ENCODE measurements around the gene RPRD1A. TPM values are rescaled to one million over a fixed set of nuclear protein-coding genes. Genes with fewer than 3 reads are reported as not detected.
A peak's percentile ranks its signal among the peaks of the same experiment; 100 is the strongest.
"Not testable (repeated sequence)": the region's sequence is repeated elsewhere in the genome, so short reads cannot be mapped to it uniquely, and the experiment has no call there.

The RPRD1A gene
- total and polyA plus RNA-seq, 4 donors: 64.4 to 109 (median 85.3) TPM

- no peak for DNase-seq (ENCODE audit: low read depth in 4 of 6, low spot score in 6 of 6)
- no peaks in the 10 kb centered on the region for H3K36me3 ChIP-seq (ENCODE audit: control insufficient read depth, insufficient read depth, low read length)
- H3K27me3 ChIP-seq (ENCODE audit: control insufficient read depth, insufficient read depth, low read length): no peaks in the 10 kb centered on the region
- H3K4me3 ChIP-seq (ENCODE audit: low read depth, low read length): no peak overlapping the region
- 92% methylated on average over 2 of the region's 2 CpGs for WGBS (ENCODE audit: insufficient coverage)
- H3K4me1 ChIP-seq (ENCODE audit: control insufficient read depth, insufficient read depth, low read length): no peaks in the 10 kb centered on the region
- peaks cover 9% of the 10 kb centered on the region for H3K9me3 ChIP-seq (ENCODE audit: control insufficient read depth, insufficient read depth, low read length)
- H3K27ac ChIP-seq (ENCODE audit: low read depth, low read length): no peak overlapping the region
Measured at GRCh38 chr18:36104749-36105148, 37.4 kb upstream of the RPRD1A start.

- 98% methylated on average over 7 of the region's 7 CpGs for WGBS (ENCODE audit: insufficient coverage)
- no peak for DNase-seq (ENCODE audit: low read depth in 4 of 6, low spot score in 6 of 6)
- no peak overlapping the region for H3K4me3 ChIP-seq (ENCODE audit: low read depth, low read length)
- no peaks in the 10 kb centered on the region for H3K36me3 ChIP-seq (ENCODE audit: control insufficient read depth, insufficient read depth, low read length)
- peaks cover 9% of the 10 kb centered on the region for H3K9me3 ChIP-seq (ENCODE audit: control insufficient read depth, insufficient read depth, low read length)
- no peaks in the 10 kb centered on the region for H3K4me1 ChIP-seq (ENCODE audit: control insufficient read depth, insufficient read depth, low read length)
- no peak overlapping the region for H3K27ac ChIP-seq (ENCODE audit: low read depth, low read length)
- H3K27me3 ChIP-seq (ENCODE audit: control insufficient read depth, insufficient read depth, low read length): no peaks in the 10 kb centered on the region
Measured at GRCh38 chr18:36101943-36102342, 34.6 kb upstream of the RPRD1A start.

- Histone ChIP-seq H3K4me3 (ENCODE audit: low read depth, low read length) (no peak overlapping the region), H3K27ac (ENCODE audit: low read depth, low read length) (no peak overlapping the region), H3K4me1 (ENCODE audit: control insufficient read depth, insufficient read depth, low read length) (no peaks in the 10 kb centered on the region), H3K36me3 (ENCODE audit: control insufficient read depth, insufficient read depth, low read length) (no peaks in the 10 kb centered on the region), H3K27me3 (ENCODE audit: control insufficient read depth, insufficient read depth, low read length) (no peaks in the 10 kb centered on the region), H3K9me3 (ENCODE audit: control insufficient read depth, insufficient read depth, low read length) (peaks cover 9% of the 10 kb centered on the region)
- DNase-seq (ENCODE audit: low read depth in 4 of 6, low spot score in 6 of 6): no peak
Measured at GRCh38 chr18:36099311-36099710, 32.0 kb upstream of the RPRD1A start.

GRCh38 chr18:36096955-36097354 is 29.6 kb upstream of the RPRD1A start:
- peaks cover 4% of the 10 kb centered on the region for H3K9me3 ChIP-seq (ENCODE audit: control insufficient read depth, insufficient read depth, low read length)
- H3K27me3 ChIP-seq (ENCODE audit: control insufficient read depth, insufficient read depth, low read length): no peaks in the 10 kb centered on the region
- no peaks in the 10 kb centered on the region for H3K36me3 ChIP-seq (ENCODE audit: control insufficient read depth, insufficient read depth, low read length)
- H3K4me1 ChIP-seq (ENCODE audit: control insufficient read depth, insufficient read depth, low read length): no peaks in the 10 kb centered on the region
- no peak overlapping the region for H3K4me3 ChIP-seq (ENCODE audit: low read depth, low read length)
- DNase-seq (ENCODE audit: low read depth in 4 of 6, low spot score in 6 of 6): peak in 1 of 6 donors; percentile 18
- no peak overlapping the region for H3K27ac ChIP-seq (ENCODE audit: low read depth, low read length)

- no peak overlapping the region for H3K4me3 ChIP-seq (ENCODE audit: low read depth, low read length)
- no CpG with 5 or more reads among the region's 1 CpG for WGBS (ENCODE audit: insufficient coverage)
- no peak overlapping the region for H3K27ac ChIP-seq (ENCODE audit: low read depth, low read length)
- no peaks in the 10 kb centered on the region for H3K4me1 ChIP-seq (ENCODE audit: control insufficient read depth, insufficient read depth, low read length)
- H3K9me3 ChIP-seq (ENCODE audit: control insufficient read depth, insufficient read depth, low read length): no peaks in the 10 kb centered on the region
- peak in 4 of 6 donors; percentile 5 to 76 (median 40) for DNase-seq (ENCODE audit: low read depth in 4 of 6, low spot score in 6 of 6)
- no peaks in the 10 kb centered on the region for H3K27me3 ChIP-seq (ENCODE audit: control insufficient read depth, insufficient read depth, low read length)
- no peaks in the 10 kb centered on the region for H3K36me3 ChIP-seq (ENCODE audit: control insufficient read depth, insufficient read depth, low read length)
Measured at GRCh38 chr18:36095936-36096519, 28.7 kb upstream of the RPRD1A start.

GRCh38 chr18:36094431-36094830 is 27.1 kb upstream of the RPRD1A start:
- no peak for DNase-seq (ENCODE audit: low read depth in 4 of 6, low spot score in 6 of 6)
- H3K4me1 ChIP-seq (ENCODE audit: control insufficient read depth, insufficient read depth, low read length): no peaks in the 10 kb centered on the region
- 80% methylated on average over 1 of the region's 3 CpGs for WGBS (ENCODE audit: insufficient coverage)
- no peak overlapping the region for H3K27ac ChIP-seq (ENCODE audit: low read depth, low read length)
- H3K36me3 ChIP-seq (ENCODE audit: control insufficient read depth, insufficient read depth, low read length): no peaks in the 10 kb centered on the region
- H3K4me3 ChIP-seq (ENCODE audit: low read depth, low read length): no peak overlapping the region
- no peaks in the 10 kb centered on the region for H3K27me3 ChIP-seq (ENCODE audit: control insufficient read depth, insufficient read depth, low read length)
- H3K9me3 ChIP-seq (ENCODE audit: control insufficient read depth, insufficient read depth, low read length): no peaks in the 10 kb centered on the region

GRCh38 chr18:36092116-36092515 is 24.8 kb upstream of the RPRD1A start:
- DNase-seq (ENCODE audit: low read depth in 4 of 6, low spot score in 6 of 6); H3K4me1 ChIP-seq (ENCODE audit: control insufficient read depth, insufficient read depth, low read length); H3K27ac ChIP-seq (ENCODE audit: low read depth, low read length); H3K9me3 ChIP-seq (ENCODE audit: control insufficient read depth, insufficient read depth, low read length); H3K4me3 ChIP-seq (ENCODE audit: low read depth, low read length); H3K27me3 ChIP-seq (ENCODE audit: control insufficient read depth, insufficient read depth, low read length); H3K36me3 ChIP-seq (ENCODE audit: control insufficient read depth, insufficient read depth, low read length): not testable (repeated sequence)
- 92% methylated on average over 2 of the region's 5 CpGs for WGBS (ENCODE audit: insufficient coverage)

- no peaks in the 10 kb centered on the region for H3K36me3 ChIP-seq (ENCODE audit: control insufficient read depth, insufficient read depth, low read length)
- no peaks in the 10 kb centered on the region for H3K4me1 ChIP-seq (ENCODE audit: control insufficient read depth, insufficient read depth, low read length)
- H3K4me3 ChIP-seq (ENCODE audit: low read depth, low read length): no peak overlapping the region
- no peak for DNase-seq (ENCODE audit: low read depth in 4 of 6, low spot score in 6 of 6)
- H3K9me3 ChIP-seq (ENCODE audit: control insufficient read depth, insufficient read depth, low read length): no peaks in the 10 kb centered on the region
- H3K27me3 ChIP-seq (ENCODE audit: control insufficient read depth, insufficient read depth, low read length): no peaks in the 10 kb centered on the region
- 80% methylated on average over 3 of the region's 6 CpGs for WGBS (ENCODE audit: insufficient coverage)
- no peak overlapping the region for H3K27ac ChIP-seq (ENCODE audit: low read depth, low read length)
Measured at GRCh38 chr18:36089001-36089400, 21.6 kb upstream of the RPRD1A start.

GRCh38 chr18:36088256-36088655 is 20.9 kb upstream of the RPRD1A start:
- Histone ChIP-seq H3K27me3 (ENCODE audit: control insufficient read depth, insufficient read depth, low read length) (no peaks in the 10 kb centered on the region), H3K4me1 (ENCODE audit: control insufficient read depth, insufficient read depth, low read length) (no peaks in the 10 kb centered on the region), H3K4me3 (ENCODE audit: low read depth, low read length) (no peak overlapping the region), H3K36me3 (ENCODE audit: control insufficient read depth, insufficient read depth, low read length) (no peaks in the 10 kb centered on the region), H3K27ac (ENCODE audit: low read depth, low read length) (no peak overlapping the region), H3K9me3 (ENCODE audit: control insufficient read depth, insufficient read depth, low read length) (no peaks in the 10 kb centered on the region)
- 91% methylated on average over 1 of the region's 2 CpGs for WGBS (ENCODE audit: insufficient coverage)
- DNase-seq (ENCODE audit: low read depth in 4 of 6, low spot score in 6 of 6): no peak

GRCh38 chr18:36086186-36086585 is 18.8 kb upstream of the RPRD1A start:
- 78% methylated on average over 8 of the region's 8 CpGs for WGBS (ENCODE audit: insufficient coverage)
- no peaks in the 10 kb centered on the region for H3K27me3 ChIP-seq (ENCODE audit: control insufficient read depth, insufficient read depth, low read length)
- H3K36me3 ChIP-seq (ENCODE audit: control insufficient read depth, insufficient read depth, low read length): no peaks in the 10 kb centered on the region
- H3K4me1 ChIP-seq (ENCODE audit: control insufficient read depth, insufficient read depth, low read length): no peaks in the 10 kb centered on the region
- no peak for DNase-seq (ENCODE audit: low read depth in 4 of 6, low spot score in 6 of 6)
- no peaks in the 10 kb centered on the region for H3K9me3 ChIP-seq (ENCODE audit: control insufficient read depth, insufficient read depth, low read length)
- H3K27ac ChIP-seq (ENCODE audit: low read depth, low read length): no peak overlapping the region
- no peak overlapping the region for H3K4me3 ChIP-seq (ENCODE audit: low read depth, low read length)
